Measurements from ENCODE around the gene DAAM1.

GRCh38 chr14:59187802-59188460, 536 bp upstream of the DAAM1 start:
- TF ChIP-seq CTCF (conservative IDR thresholded peaks at IDR 0.05; ENCODE audit: low read length) (no peak), EZH2phosphoT487 (IDR thresholded peaks at IDR 0.05; ENCODE audit: borderline replicate concordance) (no peak)
